ENCODE data around the gene HMGN4. TPM values are rescaled to one million over a fixed set of nuclear protein-coding genes. Genes with fewer than 3 reads are reported as not detected.

Gene HMGN4
- total and polyA plus RNA-seq, 9 of the 15 experiments (the other 6 are each of a cell fraction or from before 2014, with no cell fraction given) = 35.4 to 134 (median 94.1) TPM

GRCh38 chr6:26550250-26550993 lies 12.3 kb downstream of the HMGN4 start (continued):
- TF ChIP-seq KDM5B (IDR thresholded peaks at IDR 0.05; ENCODE audit: insufficient replicate concordance, low read depth, low read length) (no peak), ZNF146 (CRISPR knock-in tag; IDR thresholded peaks at IDR 0.05; ENCODE audit: unreplicated experiment) (no peak), PYGO2 (tag; IDR thresholded peaks at IDR 0.05) (peak; percentile 81; the same call in 1 of the 2 replicates), CCNT2 (IDR thresholded peaks at IDR 0.05; ENCODE audit: borderline replicate concordance, extremely low read depth, insufficient read length, low read depth, low read length) (no peak), SMARCA5 (IDR thresholded peaks at IDR 0.05) (no peak), ADNP (tag; IDR thresholded peaks at IDR 0.05) (no peak), ZNF184 (CRISPR knock-in tag; IDR thresholded peaks at IDR 0.05) (no peak), FOXM1 (IDR thresholded peaks at IDR 0.05; ENCODE audit: low read depth) (no peak), FOXM1 (CRISPR knock-in tag; IDR thresholded peaks at IDR 0.05; ENCODE audit: low read depth) (no peak), GATAD2A (IDR thresholded peaks at IDR 0.05) (no peak), NONO (IDR thresholded peaks at IDR 0.05; ENCODE audit: low read depth in 2 of 2, low read length in 1 of 2) (no peak), RFX1 (IDR thresholded peaks at IDR 0.05) (no peak), RBM22 (IDR thresholded peaks at IDR 0.05; ENCODE audit: low read depth, low read length, poor library complexity, severe bottlenecking) (no peak), PKNOX1 (IDR thresholded peaks at IDR 0.05) (no peak), MIER1 (IDR thresholded peaks at IDR 0.05; ENCODE audit: low read depth) (no peak), ZNF589 (CRISPR knock-in tag; IDR thresholded peaks at IDR 0.05; ENCODE audit: low read depth) (no peak), ZNF41 (CRISPR knock-in tag; conservative IDR thresholded peaks at IDR 0.05) (peak; percentile 72; the same call in 1 of the 2 replicates), ZNF512 (tag; IDR thresholded peaks at IDR 0.05) (no peak), ZNF507 (tag; conservative IDR thresholded peaks at IDR 0.05) (no peak), PATZ1 (CRISPR knock-in tag; IDR thresholded peaks at IDR 0.05; ENCODE audit: borderline replicate concordance) (no peak), POLR2AphosphoS2 (IDR thresholded peaks at IDR 0.05; ENCODE audit: low read length) (no peak), ZNF398 (CRISPR knock-in tag; IDR thresholded peaks at IDR 0.05) (peak; percentile 70), FOXK2 (conservative IDR thresholded peaks at IDR 0.05 in 1 of 2, IDR thresholded peaks at IDR 0.05 in 1 of 2; ENCODE audit: low read depth in 2 of 2) (no peak)

Measured in K562 (cell line).